Loucy (cell line): ENCODE measurements around the gene SELENOS.

ENCODE experiments used
- EZH2phosphoT487 ChIP-seq: fragments of 200-600 bp; IDR thresholded peaks from 2 replicates; pipeline ENCODE4 v1.6.1; 2018; ENCODE audit warnings: antibody characterized with exemption, mild to moderate bottlenecking, moderate library complexity, borderline replicate concordance
- TF ChIP-seq, protein P1 (sequence below): fragments of 200-600 bp; sonication (generic); conservative IDR thresholded peaks from 2 replicates; pipeline ENCODE4 v1.5.1; 2014; ENCODE audit warnings: mild to moderate bottlenecking, antibody characterized with exemption, low read length

DNA sequence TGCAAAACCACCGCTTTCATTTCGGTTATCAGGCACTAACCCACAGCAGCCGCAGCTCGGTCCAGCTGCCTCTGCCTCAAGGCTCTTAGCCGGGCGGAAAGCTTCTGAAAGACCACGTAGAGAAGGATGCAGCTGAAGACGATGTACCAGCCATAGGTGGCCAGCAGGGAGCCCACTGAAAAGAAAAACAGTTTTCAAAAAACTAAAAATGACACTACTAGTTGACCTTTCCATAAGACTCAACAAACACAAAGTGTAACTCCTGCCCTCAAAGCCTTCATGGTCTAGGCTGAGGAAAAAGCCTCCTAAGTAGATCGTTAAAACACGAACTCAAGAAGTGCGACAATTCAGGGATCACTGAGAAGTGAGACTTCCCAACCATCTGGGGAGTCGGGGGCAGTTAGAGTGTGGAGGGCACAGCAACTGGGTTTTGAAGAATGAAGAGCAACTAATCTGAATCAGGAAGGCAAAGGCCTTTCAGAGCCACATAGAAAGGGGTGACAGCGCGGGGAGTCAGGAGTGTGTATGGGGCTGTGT, 716 bp downstream of the SELENOS start:
- TF ChIP-seq, protein P1, sequence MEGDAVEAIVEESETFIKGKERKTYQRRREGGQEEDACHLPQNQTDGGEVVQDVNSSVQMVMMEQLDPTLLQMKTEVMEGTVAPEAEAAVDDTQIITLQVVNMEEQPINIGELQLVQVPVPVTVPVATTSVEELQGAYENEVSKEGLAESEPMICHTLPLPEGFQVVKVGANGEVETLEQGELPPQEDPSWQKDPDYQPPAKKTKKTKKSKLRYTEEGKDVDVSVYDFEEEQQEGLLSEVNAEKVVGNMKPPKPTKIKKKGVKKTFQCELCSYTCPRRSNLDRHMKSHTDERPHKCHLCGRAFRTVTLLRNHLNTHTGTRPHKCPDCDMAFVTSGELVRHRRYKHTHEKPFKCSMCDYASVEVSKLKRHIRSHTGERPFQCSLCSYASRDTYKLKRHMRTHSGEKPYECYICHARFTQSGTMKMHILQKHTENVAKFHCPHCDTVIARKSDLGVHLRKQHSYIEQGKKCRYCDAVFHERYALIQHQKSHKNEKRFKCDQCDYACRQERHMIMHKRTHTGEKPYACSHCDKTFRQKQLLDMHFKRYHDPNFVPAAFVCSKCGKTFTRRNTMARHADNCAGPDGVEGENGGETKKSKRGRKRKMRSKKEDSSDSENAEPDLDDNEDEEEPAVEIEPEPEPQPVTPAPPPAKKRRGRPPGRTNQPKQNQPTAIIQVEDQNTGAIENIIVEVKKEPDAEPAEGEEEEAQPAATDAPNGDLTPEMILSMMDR = peak; percentile 63
- no peak for TF ChIP-seq EZH2phosphoT487
